GM12878 (cell line): ENCODE measurements around the gene RANBP6. TPM values are rescaled to one million over a fixed set of nuclear protein-coding genes. Genes with fewer than 3 reads are reported as not detected.

Experiments
- ASH2L ChIP-seq: fragments of 300-600, 200-600 bp; sonication (generic); IDR thresholded peaks from 2 replicates; pipeline ENCODE4 v1.6.1; 2017; ENCODE audit warnings: low read depth, mild to moderate bottlenecking, borderline replicate concordance
- CBFB ChIP-seq: IDR thresholded peaks from 2 replicates; pipeline ENCODE4 v1.6.1; 2016; ENCODE audit warnings: antibody characterized with exemption, low read depth
- CREB1 ChIP-seq: IDR thresholded peaks from 2 replicates; pipeline ENCODE4 v1.6.1; 2012; ENCODE audit warnings: low read depth, mild to moderate bottlenecking, inconsistent platforms
- DPF2 ChIP-seq: fragments of 450-650 bp; IDR thresholded peaks from 2 replicates; pipeline ENCODE4 v1.6.1; 2017; ENCODE audit warnings: mild to moderate bottlenecking
- GABPA ChIP-seq: IDR thresholded peaks from 2 replicates; pipeline ENCODE4 v1.6.1; 2014; ENCODE audit warnings: antibody characterized with exemption, low read depth, mild to moderate bottlenecking, inconsistent platforms
- IKZF2 ChIP-seq, 2 experiments: fragments of 450-650 bp; IDR thresholded peaks; 2 replicates each; pipeline ENCODE4 v1.6.1; 2017; ENCODE audit warnings: mild to moderate bottlenecking in 2 of 2, moderate library complexity in 2 of 2
- KAT2A ChIP-seq: conservative IDR thresholded peaks from 2 replicates; pipeline ENCODE4 v1.6.1; 2011; ENCODE audit warnings: low read depth, low read length; ENCODE audit not compliant: control insufficient read depth
- KLF5 ChIP-seq: fragments of 450-650 bp; IDR thresholded peaks from 2 replicates; pipeline ENCODE4 v1.6.1; 2014; ENCODE audit warnings: mild to moderate bottlenecking; ENCODE audit not compliant: partially characterized antibody
- MEF2A ChIP-seq: IDR thresholded peaks from 2 replicates; pipeline ENCODE4 v1.6.1; 2011; ENCODE audit warnings: low read depth, mild to moderate bottlenecking, low read length, moderate library complexity; ENCODE audit not compliant: insufficient read depth
- RELA ChIP-seq: fragments of 450-650 bp; IDR thresholded peaks from 2 replicates; pipeline ENCODE4 v1.8.0; 2014; ENCODE audit warnings: borderline replicate concordance; ENCODE audit not compliant: partially characterized antibody
- RFX5 ChIP-seq: IDR thresholded peaks from 2 replicates; pipeline ENCODE4 v1.6.1; 2011; ENCODE audit warnings: low read depth, low read length, improper control_type of control experiment
- YY1 ChIP-seq: IDR thresholded peaks from 2 replicates; pipeline ENCODE4 v1.6.1; 2011; ENCODE audit warnings: low read depth, mild to moderate bottlenecking, low read length
- polyA plus RNA-seq, 11 experiments: library from polyadenylated mRNA; depleted of rRNA in 4 of 11; unstranded in 6 of 11; stranded (reverse) in 5 of 11; fragments of >200 nt; fragmentation: Nextera tagmentation in 4 of 11; fragmentation: Illumina TruSeq in 1 of 11; extraction: Ambion mirVana in 4 of 11; extraction: Trizol in 1 of 11; gene quantifications; 1 replicate in 1 of 11; 2 replicates in 10 of 11; pipeline versions ENCODE4 v1.2.1 to v1.2.3, GENCODE V29; 2011 to 2016; ENCODE audit warnings: inconsistent platforms in 2 of 11, missing spikeins in 2 of 11, low read depth in 1 of 11
- total RNA-seq, 4 experiments: library from RNA; depleted of rRNA in 3 of 4; stranded (reverse); fragments of >200 nt in 3 of 4; fragmentation: Illumina TruSeq in 1 of 4; extraction: Trizol in 1 of 4; gene quantifications; 2 replicates each; pipeline versions ENCODE4 v1.2.1 to v1.2.3, GENCODE V29; 2013 to 2021
- TF ChIP-seq, protein P1 (sequence below): fragments of 450-650 bp; IDR thresholded peaks from 2 replicates; pipeline ENCODE4 v1.6.1; 2017; ENCODE audit warnings: antibody characterized with exemption, mild to moderate bottlenecking, moderate library complexity
- TF ChIP-seq, protein P2 (sequence below): fragments of 450-650 bp; IDR thresholded peaks from 2 replicates; pipeline ENCODE4 v1.6.1; 2017; ENCODE audit warnings: mild to moderate bottlenecking, moderate library complexity
- TF ChIP-seq, protein P3 (sequence below): fragments of 450-650 bp; IDR thresholded peaks from 2 replicates; pipeline ENCODE4 v1.6.1; 2018; ENCODE audit warnings: mild to moderate bottlenecking, low read depth, moderate library complexity; ENCODE audit not compliant: partially characterized antibody
- TF ChIP-seq, protein P4 (sequence below): fragments of 450-650 bp; IDR thresholded peaks from 2 replicates; pipeline ENCODE4 v1.6.1; 2017; ENCODE audit warnings: low read depth, mild to moderate bottlenecking, moderate library complexity

Gene RANBP6
- total and polyA plus RNA-seq, 10 of the 15 experiments (the other 5 are each of a cell fraction or from before 2014, with no cell fraction given): 10.9 to 26.9 (median 19.4) TPM

DNA sequence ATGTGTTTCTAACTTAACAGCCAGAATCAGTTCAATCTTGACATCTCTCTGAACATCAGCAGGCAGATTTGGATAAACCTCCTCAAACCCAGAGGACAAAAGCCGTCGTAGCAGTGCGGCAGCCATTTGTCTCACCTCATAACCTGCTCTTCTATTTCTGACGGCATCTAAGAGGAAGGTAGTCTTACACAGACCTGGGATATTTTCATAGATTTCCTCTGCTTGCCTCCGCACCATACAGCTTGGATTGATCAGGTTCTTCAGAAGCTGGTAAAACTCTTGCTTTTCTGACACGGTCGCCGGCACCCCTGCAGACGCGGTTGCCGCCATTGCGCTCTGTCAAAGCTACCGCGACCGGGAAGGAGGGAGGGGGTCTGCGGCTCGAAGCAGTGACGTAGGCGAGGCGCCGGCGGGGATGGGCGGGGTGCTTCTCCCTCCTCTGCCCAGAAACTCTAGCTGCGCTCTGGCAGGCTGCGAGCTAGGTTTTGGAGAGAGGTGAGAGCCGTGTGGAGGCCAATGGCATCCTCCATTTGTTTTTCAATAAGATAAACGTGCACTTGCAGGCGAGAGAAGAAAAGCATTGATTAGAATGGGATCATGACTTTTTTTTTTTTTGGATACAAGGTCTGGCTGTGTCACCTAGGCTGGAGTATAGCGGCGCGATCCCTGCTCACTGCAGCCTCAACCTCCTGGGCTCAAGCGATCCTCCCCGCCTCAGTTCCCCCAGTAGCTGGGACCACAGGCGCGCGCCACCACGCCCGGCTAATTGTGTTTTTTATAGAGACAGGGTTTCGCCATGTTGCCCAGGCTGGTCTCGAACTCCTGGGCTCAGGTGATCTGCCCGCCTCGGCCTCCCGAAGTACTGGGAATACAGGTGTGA lies at the start of gene RANBP6 (continued):
- TF ChIP-seq, protein P1, sequence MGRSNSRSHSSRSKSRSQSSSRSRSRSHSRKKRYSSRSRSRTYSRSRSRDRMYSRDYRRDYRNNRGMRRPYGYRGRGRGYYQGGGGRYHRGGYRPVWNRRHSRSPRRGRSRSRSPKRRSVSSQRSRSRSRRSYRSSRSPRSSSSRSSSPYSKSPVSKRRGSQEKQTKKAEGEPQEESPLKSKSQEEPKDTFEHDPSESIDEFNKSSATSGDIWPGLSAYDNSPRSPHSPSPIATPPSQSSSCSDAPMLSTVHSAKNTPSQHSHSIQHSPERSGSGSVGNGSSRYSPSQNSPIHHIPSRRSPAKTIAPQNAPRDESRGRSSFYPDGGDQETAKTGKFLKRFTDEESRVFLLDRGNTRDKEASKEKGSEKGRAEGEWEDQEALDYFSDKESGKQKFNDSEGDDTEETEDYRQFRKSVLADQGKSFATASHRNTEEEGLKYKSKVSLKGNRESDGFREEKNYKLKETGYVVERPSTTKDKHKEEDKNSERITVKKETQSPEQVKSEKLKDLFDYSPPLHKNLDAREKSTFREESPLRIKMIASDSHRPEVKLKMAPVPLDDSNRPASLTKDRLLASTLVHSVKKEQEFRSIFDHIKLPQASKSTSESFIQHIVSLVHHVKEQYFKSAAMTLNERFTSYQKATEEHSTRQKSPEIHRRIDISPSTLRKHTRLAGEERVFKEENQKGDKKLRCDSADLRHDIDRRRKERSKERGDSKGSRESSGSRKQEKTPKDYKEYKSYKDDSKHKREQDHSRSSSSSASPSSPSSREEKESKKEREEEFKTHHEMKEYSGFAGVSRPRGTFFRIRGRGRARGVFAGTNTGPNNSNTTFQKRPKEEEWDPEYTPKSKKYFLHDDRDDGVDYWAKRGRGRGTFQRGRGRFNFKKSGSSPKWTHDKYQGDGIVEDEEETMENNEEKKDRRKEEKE: no peak
- TF ChIP-seq IKZF2 (IDR thresholded peaks at IDR 0.05): 0 out of 4 replicates have a peak, but pooled peaks of 1 of the 2 experiments have one; percentile 13
- TF ChIP-seq YY1: peak; percentile 99
- TF ChIP-seq RELA: no peak
- TF ChIP-seq ASH2L: no peak; the same call in 1 of the 2 replicates
- no peak for TF ChIP-seq RFX5
- TF ChIP-seq, protein P2, sequence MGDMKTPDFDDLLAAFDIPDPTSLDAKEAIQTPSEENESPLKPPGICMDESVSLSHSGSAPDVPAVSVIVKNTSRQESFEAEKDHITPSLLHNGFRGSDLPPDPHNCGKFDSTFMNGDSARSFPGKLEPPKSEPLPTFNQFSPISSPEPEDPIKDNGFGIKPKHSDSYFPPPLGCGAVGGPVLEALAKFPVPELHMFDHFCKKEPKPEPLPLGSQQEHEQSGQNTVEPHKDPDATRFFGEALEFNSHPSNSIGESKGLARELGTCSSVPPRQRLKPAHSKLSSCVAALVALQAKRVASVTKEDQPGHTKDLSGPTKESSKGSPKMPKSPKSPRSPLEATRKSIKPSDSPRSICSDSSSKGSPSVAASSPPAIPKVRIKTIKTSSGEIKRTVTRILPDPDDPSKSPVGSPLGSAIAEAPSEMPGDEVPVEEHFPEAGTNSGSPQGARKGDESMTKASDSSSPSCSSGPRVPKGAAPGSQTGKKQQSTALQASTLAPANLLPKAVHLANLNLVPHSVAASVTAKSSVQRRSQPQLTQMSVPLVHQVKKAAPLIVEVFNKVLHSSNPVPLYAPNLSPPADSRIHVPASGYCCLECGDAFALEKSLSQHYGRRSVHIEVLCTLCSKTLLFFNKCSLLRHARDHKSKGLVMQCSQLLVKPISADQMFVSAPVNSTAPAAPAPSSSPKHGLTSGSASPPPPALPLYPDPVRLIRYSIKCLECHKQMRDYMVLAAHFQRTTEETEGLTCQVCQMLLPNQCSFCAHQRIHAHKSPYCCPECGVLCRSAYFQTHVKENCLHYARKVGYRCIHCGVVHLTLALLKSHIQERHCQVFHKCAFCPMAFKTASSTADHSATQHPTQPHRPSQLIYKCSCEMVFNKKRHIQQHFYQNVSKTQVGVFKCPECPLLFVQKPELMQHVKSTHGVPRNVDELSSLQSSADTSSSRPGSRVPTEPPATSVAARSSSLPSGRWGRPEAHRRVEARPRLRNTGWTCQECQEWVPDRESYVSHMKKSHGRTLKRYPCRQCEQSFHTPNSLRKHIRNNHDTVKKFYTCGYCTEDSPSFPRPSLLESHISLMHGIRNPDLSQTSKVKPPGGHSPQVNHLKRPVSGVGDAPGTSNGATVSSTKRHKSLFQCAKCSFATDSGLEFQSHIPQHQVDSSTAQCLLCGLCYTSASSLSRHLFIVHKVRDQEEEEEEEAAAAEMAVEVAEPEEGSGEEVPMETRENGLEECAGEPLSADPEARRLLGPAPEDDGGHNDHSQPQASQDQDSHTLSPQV: peak; percentile 78; the same call in 1 of the 2 replicates
- TF ChIP-seq MEF2A: 0 out of 2 replicates have a peak, but pooled peaks have one; percentile 54
- TF ChIP-seq KLF5: peak; percentile 70
- TF ChIP-seq KAT2A: no peak
- TF ChIP-seq GABPA: no peak
- TF ChIP-seq DPF2: no peak
- TF ChIP-seq, protein P3, sequence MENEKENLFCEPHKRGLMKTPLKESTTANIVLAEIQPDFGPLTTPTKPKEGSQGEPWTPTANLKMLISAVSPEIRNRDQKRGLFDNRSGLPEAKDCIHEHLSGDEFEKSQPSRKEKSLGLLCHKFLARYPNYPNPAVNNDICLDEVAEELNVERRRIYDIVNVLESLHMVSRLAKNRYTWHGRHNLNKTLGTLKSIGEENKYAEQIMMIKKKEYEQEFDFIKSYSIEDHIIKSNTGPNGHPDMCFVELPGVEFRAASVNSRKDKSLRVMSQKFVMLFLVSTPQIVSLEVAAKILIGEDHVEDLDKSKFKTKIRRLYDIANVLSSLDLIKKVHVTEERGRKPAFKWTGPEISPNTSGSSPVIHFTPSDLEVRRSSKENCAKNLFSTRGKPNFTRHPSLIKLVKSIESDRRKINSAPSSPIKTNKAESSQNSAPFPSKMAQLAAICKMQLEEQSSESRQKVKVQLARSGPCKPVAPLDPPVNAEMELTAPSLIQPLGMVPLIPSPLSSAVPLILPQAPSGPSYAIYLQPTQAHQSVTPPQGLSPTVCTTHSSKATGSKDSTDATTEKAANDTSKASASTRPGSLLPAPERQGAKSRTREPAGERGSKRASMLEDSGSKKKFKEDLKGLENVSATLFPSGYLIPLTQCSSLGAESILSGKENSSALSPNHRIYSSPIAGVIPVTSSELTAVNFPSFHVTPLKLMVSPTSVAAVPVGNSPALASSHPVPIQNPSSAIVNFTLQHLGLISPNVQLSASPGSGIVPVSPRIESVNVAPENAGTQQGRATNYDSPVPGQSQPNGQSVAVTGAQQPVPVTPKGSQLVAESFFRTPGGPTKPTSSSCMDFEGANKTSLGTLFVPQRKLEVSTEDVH: peak; percentile 73
- TF ChIP-seq CBFB: peak; percentile 93
- TF ChIP-seq, protein P4, sequence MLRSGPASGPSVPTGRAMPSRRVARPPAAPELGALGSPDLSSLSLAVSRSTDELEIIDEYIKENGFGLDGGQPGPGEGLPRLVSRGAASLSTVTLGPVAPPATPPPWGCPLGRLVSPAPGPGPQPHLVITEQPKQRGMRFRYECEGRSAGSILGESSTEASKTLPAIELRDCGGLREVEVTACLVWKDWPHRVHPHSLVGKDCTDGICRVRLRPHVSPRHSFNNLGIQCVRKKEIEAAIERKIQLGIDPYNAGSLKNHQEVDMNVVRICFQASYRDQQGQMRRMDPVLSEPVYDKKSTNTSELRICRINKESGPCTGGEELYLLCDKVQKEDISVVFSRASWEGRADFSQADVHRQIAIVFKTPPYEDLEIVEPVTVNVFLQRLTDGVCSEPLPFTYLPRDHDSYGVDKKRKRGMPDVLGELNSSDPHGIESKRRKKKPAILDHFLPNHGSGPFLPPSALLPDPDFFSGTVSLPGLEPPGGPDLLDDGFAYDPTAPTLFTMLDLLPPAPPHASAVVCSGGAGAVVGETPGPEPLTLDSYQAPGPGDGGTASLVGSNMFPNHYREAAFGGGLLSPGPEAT: peak; percentile 99
- TF ChIP-seq CREB1: peak; percentile 100
